Fibroblast of lung (primary cell): Measurements from ENCODE around the gene COL24A1. TPM values are rescaled to one million over a fixed set of nuclear protein-coding genes. Genes with fewer than 3 reads are reported as not detected.

Source experiments
- DNase-seq, 2 donors: peaks; one replicate each; pipeline versions ENCODE4 v3.0.0 to v3.0.0-alpha.2; 2010; ENCODE audit warnings: low read depth in 2 of 2
- H2AFZ ChIP-seq: 2 replicates; pipeline ENCODE4 v1.5.1; 2012; ENCODE audit warnings: low read length, control low read depth, inconsistent platforms
- H3K27ac ChIP-seq: 2 replicates; pipeline ENCODE4 v1.5.1; 2011; ENCODE audit warnings: low read length, control low read depth; ENCODE audit not compliant: insufficient read depth
- H3K27me3 ChIP-seq: 2 replicates; pipeline ENCODE4 v1.5.1; 2011; ENCODE audit warnings: mild to moderate bottlenecking, low read length; ENCODE audit not compliant: control insufficient read depth, insufficient read depth
- H3K36me3 ChIP-seq: 2 replicates; pipeline ENCODE4 v1.5.1; 2011; ENCODE audit warnings: low read length; ENCODE audit not compliant: control insufficient read depth, insufficient read depth
- H3K4me1 ChIP-seq: 2 replicates; pipeline ENCODE4 v1.5.1; 2011; ENCODE audit warnings: low read length; ENCODE audit not compliant: control insufficient read depth, insufficient read depth; ENCODE audit errors: extremely low read depth
- H3K4me2 ChIP-seq: 2 replicates; pipeline ENCODE4 v1.5.1; 2011; ENCODE audit warnings: low read length, control low read depth; ENCODE audit not compliant: insufficient read depth; ENCODE audit errors: extremely low read depth
- H3K4me3 ChIP-seq, 4 experiments: fragments of 200-600 bp in 1 of 4; sonication (generic) in 1 of 4; replicated peaks in 1 of 4; 2 replicates each; pipeline ENCODE4 v1.5.1; 2011 to 2016; ENCODE audit warnings: low read length in 4 of 4, low read depth in 3 of 4, mild to moderate bottlenecking in 3 of 4, control low read depth in 2 of 4, inconsistent platforms in 1 of 4, mixed read lengths in 1 of 4; ENCODE audit not compliant: insufficient read depth in 1 of 4; ENCODE audit errors: control extremely low read depth in 1 of 4
- H3K79me2 ChIP-seq: 2 replicates; pipeline ENCODE4 v1.5.1; 2012; ENCODE audit warnings: mild to moderate bottlenecking, low read length, inconsistent platforms; ENCODE audit not compliant: control insufficient read depth, insufficient read depth
- H3K9ac ChIP-seq: 2 replicates; pipeline ENCODE4 v1.5.1; 2011; ENCODE audit warnings: mild to moderate bottlenecking, low read length, control low read depth; ENCODE audit not compliant: insufficient read depth
- H3K9me3 ChIP-seq: 2 replicates; pipeline ENCODE4 v1.5.1; 2012; ENCODE audit warnings: low read depth, low read length; ENCODE audit not compliant: control insufficient read depth, insufficient read depth
- H4K20me1 ChIP-seq: 2 replicates; pipeline ENCODE4 v1.5.1; 2011; ENCODE audit warnings: low read length; ENCODE audit not compliant: control insufficient read depth, insufficient read depth; ENCODE audit errors: extremely low read depth
- CTCF ChIP-seq, 2 donors: IDR thresholded peaks in 1 of 2; conservative IDR thresholded peaks in 1 of 2; 1 replicate in 1 of 2; 2 replicates in 1 of 2; pipeline ENCODE4 v1.5.1; 2011 to 2012; ENCODE audit warnings: low read length in 2 of 2, control low read depth in 1 of 2, inconsistent platforms in 1 of 2, low read depth in 1 of 2, mild to moderate bottlenecking in 1 of 2
- EZH2 ChIP-seq: IDR thresholded peaks from 2 replicates; pipeline ENCODE4 v1.5.1; 2012; ENCODE audit warnings: low read length, control low read depth, mild to moderate bottlenecking; ENCODE audit errors: missing control alignments
- polyA plus RNA-seq, 2 donors: library from polyadenylated mRNA; depleted of rRNA in 1 of 2; stranded (reverse) in 1 of 2; unstranded in 1 of 2; fragments of >200 nt; gene quantifications; 2 replicates each; pipeline ENCODE4 v1.2.1, GENCODE V29; 2011 to 2012; ENCODE audit warnings: missing spikeins in 1 of 2
- total RNA-seq: library from RNA; depleted of rRNA; stranded (reverse); fragments of >200 nt; gene quantifications from 2 replicates; pipeline ENCODE4 v1.2.1, GENCODE V29; 2014

Gene COL24A1
- total and polyA plus RNA-seq, 2 donors (not counting 1 experiment from before 2014, with no cell fraction given), result 0.31 to 3.3 TPM

DNA sequence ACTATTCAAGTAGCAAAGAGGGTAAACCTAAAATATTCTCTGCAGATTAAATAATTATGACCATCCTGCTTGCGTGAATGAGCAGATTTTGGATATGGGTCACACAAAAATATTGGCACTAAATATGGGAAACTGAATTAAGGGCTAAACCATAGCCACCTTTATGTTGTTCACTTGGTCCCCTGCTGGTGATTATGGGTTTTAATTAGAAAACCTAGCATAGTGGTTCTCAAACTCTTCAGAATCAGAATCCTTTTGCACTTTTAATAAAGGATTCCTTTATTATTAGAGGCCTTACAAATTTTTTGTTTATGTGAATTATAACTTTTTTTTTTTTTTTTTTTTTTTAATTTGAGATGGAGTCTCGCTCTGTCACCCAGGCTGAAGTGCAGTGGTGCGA lies 409.8 kb downstream of the COL24A1 start:
- DNase-seq, result no peak
- no peak overlapping the region for H3K27ac ChIP-seq
- H3K27me3 ChIP-seq, result no peaks in the 10 kb centered on the region
- H3K9me3 ChIP-seq, result no peaks in the 10 kb centered on the region
- H4K20me1 ChIP-seq, result no peaks in the 10 kb centered on the region
- no peak overlapping the region for H3K4me2 ChIP-seq
- H3K79me2 ChIP-seq, result no peaks in the 10 kb centered on the region
- H2AFZ ChIP-seq, result no peak overlapping the region
- peak in 1 of 2 donors; percentile 9 for TF ChIP-seq CTCF (conservative IDR thresholded peaks at IDR 0.05 in 1 of 2, IDR thresholded peaks at IDR 0.05 in 1 of 2; ENCODE audit: low read depth in 1 of 2, low read length in 2 of 2)
- TF ChIP-seq EZH2, result no peak
- no peaks in the 10 kb centered on the region for H3K36me3 ChIP-seq
- no peak overlapping the region for H3K4me3 ChIP-seq
- H3K9ac ChIP-seq, result no peak overlapping the region
- no peaks in the 10 kb centered on the region for H3K4me1 ChIP-seq

- Histone ChIP-seq H3K9ac (no peak overlapping the region), H2AFZ (no peak overlapping the region), H3K9me3 (no peaks in the 10 kb centered on the region), H3K27ac (no peak overlapping the region), H4K20me1 (no peaks in the 10 kb centered on the region), H3K27me3 (no peaks in the 10 kb centered on the region), H3K79me2 (no peaks in the 10 kb centered on the region), H3K4me2 (no peak overlapping the region), H3K4me3 (no peak overlapping the region), H3K36me3 (no peaks in the 10 kb centered on the region), H3K4me1 (no peaks in the 10 kb centered on the region)
- TF ChIP-seq CTCF (conservative IDR thresholded peaks at IDR 0.05 in 1 of 2, IDR thresholded peaks at IDR 0.05 in 1 of 2; ENCODE audit: low read depth in 1 of 2, low read length in 2 of 2), result no peak
- no peak for TF ChIP-seq EZH2
- no peak for DNase-seq
Observed at GRCh38 chr1:85743814-85744213, 412.8 kb downstream of the COL24A1 start.

GRCh38 chr1:85734931-85735330 lies 421.6 kb downstream of the COL24A1 start:
- H4K20me1 ChIP-seq, result no peaks in the 10 kb centered on the region
- no peak overlapping the region for H3K9ac ChIP-seq
- H3K9me3 ChIP-seq, result no peaks in the 10 kb centered on the region
- no peak for DNase-seq
- no peaks in the 10 kb centered on the region for H3K79me2 ChIP-seq
- TF ChIP-seq CTCF (conservative IDR thresholded peaks at IDR 0.05 in 1 of 2, IDR thresholded peaks at IDR 0.05 in 1 of 2; ENCODE audit: low read depth in 1 of 2, low read length in 2 of 2) (no peak), EZH2 (no peak)
- no peaks in the 10 kb centered on the region for H3K36me3 ChIP-seq
- H3K4me1 ChIP-seq, result no peaks in the 10 kb centered on the region
- H3K4me3 ChIP-seq, result no peak overlapping the region
- no peak overlapping the region for H3K27ac ChIP-seq
- H2AFZ ChIP-seq, result no peak overlapping the region
- no peak overlapping the region for H3K4me2 ChIP-seq
- no peaks in the 10 kb centered on the region for H3K27me3 ChIP-seq
